ENCODE data around the gene SMYD3. TPM values are rescaled to one million over a fixed set of nuclear protein-coding genes. Genes with fewer than 3 reads are reported as not detected.
A peak's percentile ranks its signal among the peaks of the same experiment; 100 is the strongest.

SMYD3 gene
- total and polyA plus RNA-seq, 2 donors (not counting 3 experiments of a cell fraction or from before 2014, with no cell fraction given), result 16.0 to 32.1 TPM

DNA sequence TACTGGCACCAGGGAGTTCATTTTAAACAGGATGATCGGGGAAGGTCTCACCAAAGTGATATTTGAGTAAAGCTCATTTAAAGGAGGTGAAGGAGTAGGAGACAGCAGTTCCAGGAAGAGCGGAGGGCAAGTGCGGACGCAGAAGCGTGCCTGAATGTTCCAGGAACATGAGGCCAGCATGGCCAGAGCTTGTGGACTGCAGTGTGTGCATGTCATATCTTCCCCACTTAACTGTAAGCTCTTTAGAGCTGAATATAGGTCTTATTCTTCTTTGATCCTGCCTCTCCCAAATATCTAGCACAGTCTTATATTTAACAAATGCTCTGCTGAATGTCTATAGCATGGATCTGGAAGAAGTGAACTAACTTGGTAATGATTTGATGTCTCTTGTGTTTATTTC is 639.3 kb downstream of the SMYD3 start:
- Histone ChIP-seq H3K4me2 (ENCODE audit: insufficient read depth, low read length) (no peak overlapping the region), H3K36me3 (ENCODE audit: control insufficient read depth in 2 of 2, extremely low read depth in 1 of 2, insufficient read depth in 2 of 2, low read length in 2 of 2) (no peaks in the 10 kb centered on the region), H3K4me1 (ENCODE audit: control insufficient read depth, extremely low read depth, insufficient read depth, low read length) (no peaks in the 10 kb centered on the region), H3K27ac (ENCODE audit: insufficient read depth, low read depth, low read length) (no peak overlapping the region), H3K79me2 (ENCODE audit: control insufficient read depth, insufficient read depth, low read length) (no peaks in the 10 kb centered on the region), H3K9ac (replicated peaks; ENCODE audit: extremely low read depth, insufficient read depth, low read length) (no peak overlapping the region), H4K20me1 (replicated peaks; ENCODE audit: control insufficient read depth, extremely low read depth, insufficient read depth, low read length) (no peaks in the 10 kb centered on the region), H3K9me3 (replicated peaks; ENCODE audit: control insufficient read depth, insufficient read depth, low read length) (no peaks in the 10 kb centered on the region), H3K27me3 (ENCODE audit: control insufficient read depth in 2 of 2, insufficient read depth in 2 of 2, low read length in 2 of 2) (no peaks in the 10 kb centered on the region), H2AFZ (ENCODE audit: low read depth, low read length) (no peak overlapping the region), H3K4me3 (replicated peaks in 1 of 3; ENCODE audit: insufficient read depth in 1 of 3, low read depth in 1 of 3, low read length in 3 of 3) (no peak overlapping the region), H3K9me1 (replicated peaks; ENCODE audit: control insufficient read depth, extremely low read depth, insufficient read depth, low read length) (no peaks in the 10 kb centered on the region)
- DNase-seq (ENCODE audit: low read depth, low spot score) (no peak), FAIRE-seq (peak; percentile 24)
- CTCF ChIA-PET, result interaction anchor here (1.0 to 2.1 kb wide), 2 partner anchors 21 to 114 kb away, joined by 3 to 9 read pairs; no protein-coding TSS in a partner anchor
- no TSS peak for BruUV-seq (replicated peaks)
- dilution Hi-C loops (cut with MboI; ENCODE audit: extremely low pct_ligation_motif_present, low sequenced_read_pairs), result no loop called here
- POLR2A ChIA-PET, result no interaction called here
- TF ChIP-seq MYC (IDR thresholded peaks at IDR 0.05; ENCODE audit: low read depth, low read length), result no peak
- TF ChIP-seq POLR2A (IDR thresholded peaks at IDR 0.05; ENCODE audit: low read depth, low read length), result no peak
- TF ChIP-seq GATA2 (IDR thresholded peaks at IDR 0.05; ENCODE audit: insufficient read depth, insufficient read length, low read depth, low read length), result no peak
- TF ChIP-seq, protein P1, sequence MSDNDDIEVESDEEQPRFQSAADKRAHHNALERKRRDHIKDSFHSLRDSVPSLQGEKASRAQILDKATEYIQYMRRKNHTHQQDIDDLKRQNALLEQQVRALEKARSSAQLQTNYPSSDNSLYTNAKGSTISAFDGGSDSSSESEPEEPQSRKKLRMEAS (IDR thresholded peaks at IDR 0.05; ENCODE audit: insufficient read depth, insufficient read length), result no peak
- TF ChIP-seq EZH2 (IDR thresholded peaks at IDR 0.05; ENCODE audit: borderline replicate concordance, low read depth, low read length, severe bottlenecking), result no peak
- TF ChIP-seq, protein P2, sequence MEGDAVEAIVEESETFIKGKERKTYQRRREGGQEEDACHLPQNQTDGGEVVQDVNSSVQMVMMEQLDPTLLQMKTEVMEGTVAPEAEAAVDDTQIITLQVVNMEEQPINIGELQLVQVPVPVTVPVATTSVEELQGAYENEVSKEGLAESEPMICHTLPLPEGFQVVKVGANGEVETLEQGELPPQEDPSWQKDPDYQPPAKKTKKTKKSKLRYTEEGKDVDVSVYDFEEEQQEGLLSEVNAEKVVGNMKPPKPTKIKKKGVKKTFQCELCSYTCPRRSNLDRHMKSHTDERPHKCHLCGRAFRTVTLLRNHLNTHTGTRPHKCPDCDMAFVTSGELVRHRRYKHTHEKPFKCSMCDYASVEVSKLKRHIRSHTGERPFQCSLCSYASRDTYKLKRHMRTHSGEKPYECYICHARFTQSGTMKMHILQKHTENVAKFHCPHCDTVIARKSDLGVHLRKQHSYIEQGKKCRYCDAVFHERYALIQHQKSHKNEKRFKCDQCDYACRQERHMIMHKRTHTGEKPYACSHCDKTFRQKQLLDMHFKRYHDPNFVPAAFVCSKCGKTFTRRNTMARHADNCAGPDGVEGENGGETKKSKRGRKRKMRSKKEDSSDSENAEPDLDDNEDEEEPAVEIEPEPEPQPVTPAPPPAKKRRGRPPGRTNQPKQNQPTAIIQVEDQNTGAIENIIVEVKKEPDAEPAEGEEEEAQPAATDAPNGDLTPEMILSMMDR (IDR thresholded peaks at IDR 0.05; ENCODE audit: extremely low read depth in 1 of 2, insufficient read depth in 1 of 2, low read depth in 1 of 2, low read length in 2 of 2), result no peak
- TF ChIP-seq POLR2AphosphoS5 (IDR thresholded peaks at IDR 0.05; ENCODE audit: insufficient read depth, low read depth, low read length), result no peak
- TF ChIP-seq JUN (IDR thresholded peaks at IDR 0.05; ENCODE audit: borderline replicate concordance, insufficient read depth, insufficient read length, low read depth), result no peak
- no peak for TF ChIP-seq FOS (IDR thresholded peaks at IDR 0.05; ENCODE audit: borderline replicate concordance, insufficient read depth, low read length)
- intact Hi-C loops (cut with micrococcal nuclease), result no loop called here
